H9 (cell line): Measurements from ENCODE around the gene SLC8B1. TPM values are rescaled to one million over a fixed set of nuclear protein-coding genes. Genes with fewer than 3 reads are reported as not detected.

ENCODE experiments used
- DNase-seq: peaks from one replicate; pipeline ENCODE4 v3.0.0-alpha.2; 2017
- H2AFZ ChIP-seq: one replicate; pipeline ENCODE4 v1.6.1; 2013; ENCODE audit warnings: mild to moderate bottlenecking, low read length, control low read depth, moderate library complexity
- H2AK5ac ChIP-seq: 2 replicates; pipeline ENCODE4 v1.6.1; 2013; ENCODE audit warnings: low read length, control low read depth, mixed read lengths; ENCODE audit not compliant: insufficient read length
- H2BK120ac ChIP-seq: one replicate; pipeline ENCODE4 v1.6.1; 2013; ENCODE audit warnings: low read depth, mild to moderate bottlenecking, low read length, control low read depth, inconsistent platforms; ENCODE audit not compliant: poor library complexity, severe bottlenecking
- H2BK12ac ChIP-seq: 2 replicates; pipeline ENCODE4 v1.6.1; 2013; ENCODE audit warnings: low read length, control low read depth, mixed read lengths, low read depth; ENCODE audit not compliant: insufficient read length
- H2BK15ac ChIP-seq: 2 replicates; pipeline ENCODE4 v1.6.1; 2013; ENCODE audit warnings: low read depth, low read length, control low read depth
- H2BK20ac ChIP-seq: one replicate; pipeline ENCODE4 v1.6.1; 2013; ENCODE audit warnings: low read depth, mild to moderate bottlenecking, low read length, control low read depth, inconsistent platforms; ENCODE audit not compliant: poor library complexity, severe bottlenecking
- H2BK5ac ChIP-seq: 2 replicates; pipeline ENCODE4 v1.6.1; 2013; ENCODE audit warnings: low read length, control low read depth, mixed read lengths; ENCODE audit not compliant: insufficient read length
- H3K14ac ChIP-seq: 2 replicates; pipeline ENCODE4 v1.6.1; 2013; ENCODE audit warnings: low read length, control low read depth; ENCODE audit not compliant: insufficient read depth
- H3K18ac ChIP-seq: 2 replicates; pipeline ENCODE4 v1.6.1; 2013; ENCODE audit warnings: low read depth, mild to moderate bottlenecking, mixed read lengths, low read length, control low read depth; ENCODE audit not compliant: insufficient read length
- H3K23ac ChIP-seq: 2 replicates; pipeline ENCODE4 v1.6.1; 2013; ENCODE audit warnings: low read length, control low read depth, mixed read lengths, low read depth; ENCODE audit not compliant: insufficient read length
- H3K23me2 ChIP-seq: 2 replicates; pipeline ENCODE4 v1.6.1; 2013; ENCODE audit warnings: low read depth, mild to moderate bottlenecking, mixed read lengths, low read length, control low read depth; ENCODE audit not compliant: insufficient read length, poor library complexity, severe bottlenecking
- H3K27ac ChIP-seq: 2 replicates; pipeline ENCODE4 v1.5.1; 2013; ENCODE audit warnings: low read length, control low read depth, mixed read lengths, low read depth; ENCODE audit not compliant: insufficient read length
- H3K27me3 ChIP-seq: 2 replicates; pipeline ENCODE4 v1.6.1; 2013; ENCODE audit warnings: low read length, control low read depth, inconsistent platforms; ENCODE audit not compliant: insufficient read depth
- H3K4ac ChIP-seq: 2 replicates; pipeline ENCODE4 v1.6.1; 2013; ENCODE audit warnings: low read depth, mild to moderate bottlenecking, control low read depth, inconsistent platforms, low read length, moderate library complexity
- H3K4me1 ChIP-seq: 2 replicates; pipeline ENCODE4 v1.6.1; 2013; ENCODE audit warnings: low read length, control low read depth, inconsistent platforms; ENCODE audit not compliant: insufficient read depth
- H3K4me2 ChIP-seq: 2 replicates; pipeline ENCODE4 v1.6.1; 2013; ENCODE audit warnings: low read length, control low read depth, mixed read lengths; ENCODE audit not compliant: insufficient read length, insufficient read depth
- H3K56ac ChIP-seq: 2 replicates; pipeline ENCODE4 v1.6.1; 2013; ENCODE audit warnings: low read depth, mild to moderate bottlenecking, mixed read lengths, low read length, control low read depth; ENCODE audit not compliant: insufficient read length
- H3K79me1 ChIP-seq: 2 replicates; pipeline ENCODE4 v1.6.1; 2013; ENCODE audit warnings: low read depth, mild to moderate bottlenecking, moderate library complexity, low read length, control low read depth, inconsistent platforms; ENCODE audit not compliant: insufficient read depth, poor library complexity, severe bottlenecking
- H3K79me2 ChIP-seq: 2 replicates; pipeline ENCODE4 v1.6.1; 2013; ENCODE audit warnings: low read length, control low read depth, inconsistent platforms; ENCODE audit not compliant: insufficient read depth
- H3K9ac ChIP-seq: 2 replicates; pipeline ENCODE4 v1.6.1; 2013; ENCODE audit warnings: low read length, control low read depth, mixed read lengths; ENCODE audit not compliant: insufficient read length; ENCODE audit errors: extremely low read depth
- H3K9me3 ChIP-seq: one replicate; pipeline ENCODE4 v1.6.1; 2013; ENCODE audit warnings: low read depth, low read length, inconsistent platforms; ENCODE audit not compliant: control insufficient read depth
- H3T11ph ChIP-seq: one replicate; pipeline ENCODE4 v1.6.1; 2013; ENCODE audit warnings: mild to moderate bottlenecking, low read length, control low read depth, inconsistent platforms
- H4K20me1 ChIP-seq: one replicate; pipeline ENCODE4 v1.6.1; 2013; ENCODE audit not compliant: control insufficient read depth, insufficient read length, insufficient read depth
- H4K5ac ChIP-seq: 2 replicates; pipeline ENCODE4 v1.6.1; 2013; ENCODE audit warnings: low read depth, mild to moderate bottlenecking, mixed read lengths, low read length, control low read depth; ENCODE audit not compliant: insufficient read length
- H4K8ac ChIP-seq: replicated peaks from 2 replicates; pipeline ENCODE4 v1.6.1; 2013; ENCODE audit warnings: low read length, control low read depth, mixed read lengths, low read depth; ENCODE audit not compliant: insufficient read length
- H4K91ac ChIP-seq: 2 replicates; pipeline ENCODE4 v1.6.1; 2013; ENCODE audit warnings: low read depth, mild to moderate bottlenecking, moderate library complexity, mixed read lengths, low read length, control low read depth; ENCODE audit not compliant: insufficient read length
- H3K27ac Mint-ChIP-seq, 3 experiments: 2 replicates in 2 of 3; 3 replicates in 1 of 3; pipeline ENCODE4 v1.8.0; 2020 to 2021; ENCODE audit warnings: mixed read lengths in 3 of 3, mild to moderate bottlenecking in 1 of 3, moderate library complexity in 1 of 3
- H3K27me3 Mint-ChIP-seq: 2 replicates; pipeline ENCODE4 v1.8.0; 2021; ENCODE audit warnings: low read depth, mild to moderate bottlenecking, moderate library complexity, mixed read lengths
- H3K36me3 Mint-ChIP-seq, 3 experiments: 2 replicates in 2 of 3; 3 replicates in 1 of 3; pipeline ENCODE4 v1.8.0; 2020 to 2021; ENCODE audit warnings: low read depth in 3 of 3, mixed read lengths in 3 of 3; ENCODE audit not compliant: insufficient read depth in 1 of 3
- H3K4me1 Mint-ChIP-seq, 2 experiments: 2 replicates each; pipeline ENCODE4 v1.8.0; 2020; ENCODE audit warnings: mixed read lengths in 2 of 2
- H3K4me3 Mint-ChIP-seq, 2 experiments: 2 replicates in 1 of 2; 3 replicates in 1 of 2; pipeline ENCODE4 v1.8.0; 2020 to 2021; ENCODE audit warnings: mild to moderate bottlenecking in 2 of 2, mixed read lengths in 2 of 2, moderate library complexity in 1 of 2
- H3K9me3 Mint-ChIP-seq, 2 experiments: 2 replicates in 1 of 2; 3 replicates in 1 of 2; pipeline ENCODE4 v1.8.0; 2020; ENCODE audit warnings: mild to moderate bottlenecking in 2 of 2, mixed read lengths in 2 of 2, moderate library complexity in 1 of 2
- CTCF ChIP-seq: fragments of 200-600 bp; sonication (generic); conservative IDR thresholded peaks from 3 replicates; pipeline ENCODE4 v1.8.0; 2021; ENCODE audit warnings: antibody characterized with exemption, mild to moderate bottlenecking
- WGBS: extraction: QIAGEN DNeasy Blood & Tissue Kit; methylation state at CpG from one replicate; pipeline ENCODE4 v1.1.7; 2013; ENCODE audit warnings: missing lambda C conversion rate, low lambda C conversion rate, mixed read lengths; ENCODE audit not compliant: insufficient read length; ENCODE audit errors: extremely low coverage; 5-methylcytosine and 5-hydroxymethylcytosine counted together
- total RNA-seq: library from RNA; stranded (reverse); gene quantifications from 2 replicates; pipeline ENCODE4 v1.2.1, GENCODE V29; 2021

SLC8B1 gene
- total RNA-seq, 1 experiment from 2014 or later: 10.4 TPM

GRCh38 chr12:113369391-113369985 lies 34.6 kb upstream of the SLC8B1 start:
- no peaks in the 10 kb centered on the region for H3K23me2 ChIP-seq
- no peak overlapping the region for H3K27ac Mint-ChIP-seq
- no peaks in the 10 kb centered on the region for H3K27me3 ChIP-seq
- no peak overlapping the region for H2BK5ac ChIP-seq
- H2BK20ac ChIP-seq: no peak overlapping the region
- H2AK5ac ChIP-seq: no peak overlapping the region
- no peaks in the 10 kb centered on the region for H3K27me3 Mint-ChIP-seq
- no peak overlapping the region for H3K56ac ChIP-seq
- no peak overlapping the region for H2BK120ac ChIP-seq
- peaks cover 2% of the 10 kb centered on the region for H3K79me1 ChIP-seq
- H4K20me1 ChIP-seq: no peaks in the 10 kb centered on the region
- no peak for TF ChIP-seq CTCF
- H3K27ac ChIP-seq: no peak overlapping the region
- no peak overlapping the region for H4K91ac ChIP-seq
- no peaks in the 10 kb centered on the region for H3K4me1 ChIP-seq
- H3K18ac ChIP-seq: no peak overlapping the region
- no peaks in the 10 kb centered on the region for H3K9me3 ChIP-seq
- no peak overlapping the region for H3K4me2 ChIP-seq
- no peaks in the 10 kb centered on the region for H3K79me2 ChIP-seq
- H2BK12ac ChIP-seq: no peak overlapping the region
- H3K9me3 Mint-ChIP-seq: no peaks in the 10 kb centered on the region
- H3K9ac ChIP-seq: no peak overlapping the region
- H4K5ac ChIP-seq: no peak overlapping the region
- WGBS: no CpG with 5 or more reads among the region's 6 CpGs
- 0 out of 4 replicates have a peak, but pooled peaks cover 0 to 2% of the 10 kb centered on the region in 2 experiments for H3K4me1 Mint-ChIP-seq
- no peak overlapping the region for H2BK15ac ChIP-seq
- no peak overlapping the region for H4K8ac ChIP-seq
- no peak overlapping the region for H3T11ph ChIP-seq
- no peak overlapping the region for H3K23ac ChIP-seq
- DNase-seq: no peak
- H3K4ac ChIP-seq: no peak overlapping the region
- H3K36me3 Mint-ChIP-seq: peaks cover 4 to 20% (median 20%) of the 10 kb centered on the region in 3 experiments; a peak in 6 of 7 replicates
- no peak overlapping the region for H2AFZ ChIP-seq
- no peak overlapping the region for H3K14ac ChIP-seq
- no peak overlapping the region for H3K4me3 Mint-ChIP-seq
